ENCODE measurements around the gene PAM. TPM values are rescaled to one million over a fixed set of nuclear protein-coding genes. Genes with fewer than 3 reads are reported as not detected.
"Not testable (repeated sequence)": the region's sequence is repeated elsewhere in the genome, so short reads cannot be mapped to it uniquely, and the experiment has no call there.

PAM gene
- total RNA-seq, 2 donors from 2014 or later: 76.8 to 171 TPM

DNA sequence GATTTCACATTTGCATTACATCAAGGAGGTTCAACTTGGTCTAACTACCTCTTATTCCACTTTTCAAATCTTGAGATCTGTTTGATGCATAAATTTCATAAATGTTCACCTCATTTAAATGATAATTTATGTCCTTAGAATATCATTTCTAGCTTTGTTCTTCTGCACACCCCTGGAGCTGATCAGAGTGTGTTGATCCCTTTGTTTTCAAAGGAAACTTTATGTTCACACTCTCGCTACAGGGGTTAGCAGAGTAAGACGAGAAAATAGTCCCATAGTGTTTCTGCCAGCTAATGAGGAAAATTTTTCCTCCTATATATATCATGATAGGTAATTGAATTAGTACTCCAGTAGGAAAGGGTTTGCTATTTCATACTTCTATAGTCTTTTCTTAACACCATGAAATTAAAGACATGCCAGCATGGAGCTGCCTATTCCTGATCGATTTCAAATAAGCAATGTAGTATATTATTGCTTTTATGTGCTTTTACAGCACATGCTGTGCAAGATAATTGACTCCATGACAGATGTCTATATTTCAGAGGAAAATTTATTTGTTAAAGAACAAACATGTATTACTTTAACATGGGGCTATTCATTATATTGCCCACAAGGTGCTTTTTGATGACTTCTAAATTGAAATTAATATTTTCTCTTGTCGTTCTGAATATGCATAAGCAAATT, 4.8 kb upstream of the PAM start:
- WGBS: 87% methylated on average over 4 of the region's 4 CpGs
- no peaks in the 10 kb centered on the region for H3K27me3 ChIP-seq (replicated peaks; ENCODE audit: insufficient read depth)
- no peaks in the 10 kb centered on the region for H3K9me3 ChIP-seq
- H3K4me1 ChIP-seq (replicated peaks): no peaks in the 10 kb centered on the region
- no peaks in the 10 kb centered on the region for H3K36me3 ChIP-seq
- DNase-seq (ENCODE audit: low spot score): no peak
- intact Hi-C loops (cut with DNase I): loop anchor here (10.0 kb wide), 1 partner anchor 165 kb away; no protein-coding TSS in a partner anchor
- TF ChIP-seq CTCF (IDR thresholded peaks at IDR 0.05) (no peak), POLR2A (IDR thresholded peaks at IDR 0.05) (no peak), POLR2AphosphoS5 (IDR thresholded peaks at IDR 0.05) (no peak)
- no peak overlapping the region for H3K27ac ChIP-seq
- no peak overlapping the region for H3K4me3 ChIP-seq

DNA sequence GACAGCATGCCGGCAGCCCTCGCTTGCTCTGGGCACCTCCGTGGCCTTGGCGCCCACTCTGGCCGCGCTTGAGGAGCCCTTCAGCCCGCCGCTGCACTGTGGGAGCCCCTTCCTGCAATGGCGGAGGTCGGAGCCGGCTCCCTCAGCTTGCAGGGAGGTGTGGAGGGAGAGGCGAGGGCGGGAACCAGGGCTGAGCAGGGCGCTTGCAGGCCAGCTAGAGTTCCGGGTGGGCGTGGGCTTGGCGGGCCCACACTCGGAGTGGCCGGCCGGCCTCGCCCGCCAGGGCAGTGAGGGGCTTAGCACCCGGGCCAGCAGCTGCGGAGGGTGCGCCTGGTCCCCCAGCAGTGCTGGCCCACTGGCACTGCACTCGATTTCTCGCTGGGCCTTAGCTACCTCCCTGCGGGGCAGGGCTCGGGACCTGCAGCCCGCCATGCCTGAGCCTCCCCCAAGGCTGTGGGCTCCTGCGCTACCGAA, 3.2 kb upstream of the PAM start:
- H3K9me3 ChIP-seq; H3K4me3 ChIP-seq; H3K27me3 ChIP-seq (replicated peaks; ENCODE audit: insufficient read depth); H3K27ac ChIP-seq; DNase-seq (ENCODE audit: low spot score); H3K36me3 ChIP-seq; H3K4me1 ChIP-seq (replicated peaks): not testable (repeated sequence)
- intact Hi-C loops (cut with DNase I): loop anchor here (10.0 kb wide), 1 partner anchor 167 kb away; no protein-coding TSS in a partner anchor
- WGBS: 95% methylated on average over 30 of the region's 32 CpGs

DNA sequence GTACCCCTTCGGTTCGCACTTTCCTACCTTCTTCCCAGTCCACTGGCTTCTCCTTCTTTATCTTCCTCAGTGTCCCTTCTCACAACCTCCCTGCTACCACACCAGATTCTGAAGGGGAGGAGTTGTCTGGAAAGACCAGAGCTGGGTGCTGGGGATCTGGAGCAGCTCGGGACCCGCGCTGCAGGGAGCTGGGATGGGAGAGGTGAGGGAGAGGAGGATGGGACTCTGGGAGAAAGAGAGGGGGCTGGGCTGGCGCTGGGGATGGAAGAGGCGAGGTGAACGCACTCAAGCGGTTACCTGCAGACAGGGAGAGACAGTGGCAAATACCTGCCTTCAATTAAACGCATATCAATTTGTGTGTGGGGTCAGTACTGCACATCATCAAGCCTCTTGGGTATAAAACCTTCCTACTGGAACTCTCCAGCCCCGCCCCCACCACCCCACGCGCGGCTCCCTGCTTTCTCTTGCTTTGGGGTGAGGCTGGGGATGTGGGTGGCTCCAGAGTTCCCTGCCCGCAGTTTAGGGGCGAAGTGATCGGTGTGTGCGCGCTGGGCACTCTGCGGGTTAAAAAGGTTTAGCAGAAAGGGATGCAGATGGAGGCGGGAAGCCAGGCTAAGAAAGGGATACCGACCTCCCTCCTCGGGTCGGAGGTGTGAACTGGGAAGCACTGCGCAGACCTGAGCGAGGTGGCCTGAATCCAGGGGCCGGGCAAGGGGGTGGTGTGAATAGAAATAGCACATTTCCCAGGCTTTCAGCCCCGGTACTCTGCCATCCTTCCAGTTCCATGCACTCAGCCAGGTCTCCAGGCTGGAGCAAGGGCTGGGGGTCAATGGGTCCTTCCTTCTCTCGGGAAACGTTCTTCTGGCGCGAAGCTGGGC, 977 bp upstream of the PAM start:
- H3K36me3 ChIP-seq: no peaks in the 10 kb centered on the region
- no peak for DNase-seq (ENCODE audit: low spot score)
- no peaks in the 10 kb centered on the region for H3K4me1 ChIP-seq (replicated peaks)
- TF ChIP-seq POLR2AphosphoS5 (IDR thresholded peaks at IDR 0.05) (no peak), CTCF (IDR thresholded peaks at IDR 0.05) (no peak), POLR2A (IDR thresholded peaks at IDR 0.05) (no peak)
- 24% methylated on average over 28 of the region's 32 CpGs for WGBS
- H3K27me3 ChIP-seq (replicated peaks; ENCODE audit: insufficient read depth): no peaks in the 10 kb centered on the region
- intact Hi-C loops (cut with DNase I): loop anchor here (10.0 kb wide), 1 partner anchor 169 kb away; no protein-coding TSS in a partner anchor
- H3K27ac ChIP-seq: peak overlapping the region; percentile 56 to 64
- peak overlapping the region; percentile 70 to 71 for H3K4me3 ChIP-seq
- H3K9me3 ChIP-seq: no peaks in the 10 kb centered on the region

- WGBS: 2% methylated on average over 29 of the region's 29 CpGs
- Histone ChIP-seq H3K36me3 (no peaks in the 10 kb centered on the region), H3K9me3 (no peaks in the 10 kb centered on the region), H3K4me1 (replicated peaks) (no peaks in the 10 kb centered on the region), H3K27me3 (replicated peaks; ENCODE audit: insufficient read depth) (no peaks in the 10 kb centered on the region), H3K4me3 (peak overlapping the region; percentile 70 to 71), H3K27ac (peak overlapping the region; percentile 56 to 64)
- peak; percentile 39 for DNase-seq (ENCODE audit: low spot score)
- no peak for TF ChIP-seq POLR2AphosphoS5 (IDR thresholded peaks at IDR 0.05)
- TF ChIP-seq POLR2A (IDR thresholded peaks at IDR 0.05): peak; percentile 34
- TF ChIP-seq CTCF (IDR thresholded peaks at IDR 0.05): no peak
- intact Hi-C loops (cut with DNase I): loop anchor here (10.0 kb wide), 1 partner anchor 171 kb away; no protein-coding TSS in a partner anchor
Measured at GRCh38 chr5:102755686-102756371, 724 bp downstream of the PAM start.

DNA sequence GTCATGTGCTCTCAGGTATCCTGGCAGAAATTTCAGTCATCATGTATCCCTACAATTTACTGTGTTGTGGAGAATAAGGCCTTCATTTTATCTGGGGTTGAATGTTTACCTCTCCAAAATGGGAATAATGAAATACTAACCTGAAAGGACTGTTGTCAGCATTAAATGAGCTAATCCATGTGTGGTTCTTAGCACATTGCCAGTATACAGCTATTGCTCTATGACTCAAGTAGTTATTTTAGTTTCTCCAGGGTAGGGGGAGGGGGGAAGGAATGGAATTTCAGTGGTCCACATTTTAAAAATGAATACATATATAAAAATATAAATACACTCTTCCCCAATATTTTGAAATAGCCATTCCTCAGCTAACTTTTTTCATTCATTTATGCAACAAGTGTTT, 3.5 kb downstream of the PAM start:
- TF ChIP-seq CTCF (IDR thresholded peaks at IDR 0.05) (no peak), POLR2AphosphoS5 (IDR thresholded peaks at IDR 0.05) (no peak), POLR2A (IDR thresholded peaks at IDR 0.05) (no peak)
- Histone ChIP-seq H3K4me1 (replicated peaks) (no peaks in the 10 kb centered on the region), H3K4me3 (no peak overlapping the region), H3K27me3 (replicated peaks; ENCODE audit: insufficient read depth) (no peaks in the 10 kb centered on the region), H3K27ac (no peak overlapping the region), H3K9me3 (no peaks in the 10 kb centered on the region), H3K36me3 (no peaks in the 10 kb centered on the region)
- intact Hi-C loops (cut with DNase I): loop anchor here (10.0 kb wide), 1 partner anchor 174 kb away; no protein-coding TSS in a partner anchor
- no peak for DNase-seq (ENCODE audit: low spot score)

Measured in prostate gland (tissue), 2 donors.